NB4 (cell line): Measurements from ENCODE around the gene MET.

Source experiments
- MAX ChIP-seq: IDR thresholded peaks from 2 replicates; pipeline ENCODE4 v1.6.1; 2011; ENCODE audit warnings: low read depth, low read length
- MYC ChIP-seq: IDR thresholded peaks from 2 replicates; pipeline ENCODE4 v1.6.1; 2011; ENCODE audit warnings: low read depth, low read length
- POLR2A ChIP-seq: IDR thresholded peaks from 2 replicates; pipeline ENCODE4 v1.6.1; 2011; ENCODE audit warnings: mild to moderate bottlenecking; ENCODE audit not compliant: insufficient read length; ENCODE audit errors: extremely low read depth
- TF ChIP-seq, protein P1 (sequence below): IDR thresholded peaks from one replicate; pipeline ENCODE4 v1.5.1; 2012; ENCODE audit warnings: low read depth, low read length

- TF ChIP-seq, protein P1, sequence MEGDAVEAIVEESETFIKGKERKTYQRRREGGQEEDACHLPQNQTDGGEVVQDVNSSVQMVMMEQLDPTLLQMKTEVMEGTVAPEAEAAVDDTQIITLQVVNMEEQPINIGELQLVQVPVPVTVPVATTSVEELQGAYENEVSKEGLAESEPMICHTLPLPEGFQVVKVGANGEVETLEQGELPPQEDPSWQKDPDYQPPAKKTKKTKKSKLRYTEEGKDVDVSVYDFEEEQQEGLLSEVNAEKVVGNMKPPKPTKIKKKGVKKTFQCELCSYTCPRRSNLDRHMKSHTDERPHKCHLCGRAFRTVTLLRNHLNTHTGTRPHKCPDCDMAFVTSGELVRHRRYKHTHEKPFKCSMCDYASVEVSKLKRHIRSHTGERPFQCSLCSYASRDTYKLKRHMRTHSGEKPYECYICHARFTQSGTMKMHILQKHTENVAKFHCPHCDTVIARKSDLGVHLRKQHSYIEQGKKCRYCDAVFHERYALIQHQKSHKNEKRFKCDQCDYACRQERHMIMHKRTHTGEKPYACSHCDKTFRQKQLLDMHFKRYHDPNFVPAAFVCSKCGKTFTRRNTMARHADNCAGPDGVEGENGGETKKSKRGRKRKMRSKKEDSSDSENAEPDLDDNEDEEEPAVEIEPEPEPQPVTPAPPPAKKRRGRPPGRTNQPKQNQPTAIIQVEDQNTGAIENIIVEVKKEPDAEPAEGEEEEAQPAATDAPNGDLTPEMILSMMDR = no peak
- TF ChIP-seq POLR2A = no peak
- no peak for TF ChIP-seq MYC
- TF ChIP-seq MAX = no peak
Observed at GRCh38 chr7:116805100-116805544, 133.1 kb downstream of the MET start.
